Measurements from ENCODE around the gene MT1G.

MT1G gene

GRCh38 chr16:56618138-56618537 is 49.7 kb downstream of the MT1G start:
- Histone ChIP-seq H3K36me3 (ENCODE audit: control insufficient read depth in 2 of 2, insufficient read depth in 1 of 2, low read length in 2 of 2) (no peaks in the 10 kb centered on the region), H3K9me3 (ENCODE audit: control insufficient read depth, insufficient read depth, low read depth, low read length) (no peaks in the 10 kb centered on the region), H3K4me1 (ENCODE audit: control insufficient read depth, insufficient read depth, low read length) (no peaks in the 10 kb centered on the region), H3K27ac (ENCODE audit: extremely low read depth, low read depth, low read length) (no peak overlapping the region), H3K4me3 (ENCODE audit: low read depth, low read length) (no peak overlapping the region)
- TF ChIP-seq ZNF426 (tag by site-specific recombination; IDR thresholded peaks at IDR 0.05) (no peak), ZSCAN30 (tag by site-specific recombination; IDR thresholded peaks at IDR 0.05) (no peak), SETDB1 (IDR thresholded peaks at IDR 0.05; ENCODE audit: insufficient read length, low read length) (no peak), ZNF677 (tag by site-specific recombination; IDR thresholded peaks at IDR 0.05) (no peak), ZNF785 (tag by site-specific recombination; IDR thresholded peaks at IDR 0.05) (no peak), KLF16 (tag by site-specific recombination; IDR thresholded peaks at IDR 0.05) (no peak), ZBTB6 (tag by site-specific recombination; IDR thresholded peaks at IDR 0.05) (no peak), ZNF530 (tag by site-specific recombination; IDR thresholded peaks at IDR 0.05; ENCODE audit: low read depth) (no peak)
- ChIA-PET CTCF (interaction anchor here (0.6 kb wide), 1 partner anchor 8 kb away, joined by 4 read pairs; no protein-coding TSS in a partner anchor), POLR2A (interaction anchor here (1.4 kb wide), 1 partner anchor 9 kb away, joined by 3 read pairs; no protein-coding TSS in a partner anchor)

- Histone ChIP-seq H3K27ac (ENCODE audit: extremely low read depth, low read depth, low read length) (no peak overlapping the region), H3K9me3 (ENCODE audit: control insufficient read depth, insufficient read depth, low read depth, low read length) (no peaks in the 10 kb centered on the region), H3K4me3 (ENCODE audit: low read depth, low read length) (no peak overlapping the region), H3K36me3 (ENCODE audit: control insufficient read depth in 2 of 2, insufficient read depth in 1 of 2, low read length in 2 of 2) (no peaks in the 10 kb centered on the region), H3K4me1 (ENCODE audit: control insufficient read depth, insufficient read depth, low read length) (no peaks in the 10 kb centered on the region)
- ChIA-PET CTCF (interaction anchor here (0.5 to 0.6 kb wide), 2 partner anchors 9 to 51 kb away, joined by 3 to 4 read pairs; no protein-coding TSS in a partner anchor), POLR2A (interaction anchor here (1.4 kb wide), 1 partner anchor 8 kb away, joined by 3 read pairs; no protein-coding TSS in a partner anchor)
- TF ChIP-seq ZNF311 (tag by site-specific recombination; IDR thresholded peaks at IDR 0.05; ENCODE audit: borderline replicate concordance) (no peak), ZNF146 (tag by site-specific recombination; IDR thresholded peaks at IDR 0.05) (no peak), ZNF16 (tag by site-specific recombination; IDR thresholded peaks at IDR 0.05; ENCODE audit: low read depth) (no peak), ZBTB1 (tag by site-specific recombination; IDR thresholded peaks at IDR 0.05) (no peak), ZNF560 (tag by site-specific recombination; IDR thresholded peaks at IDR 0.05; ENCODE audit: borderline replicate concordance) (no peak), ZNF777 (tag by site-specific recombination; IDR thresholded peaks at IDR 0.05; ENCODE audit: borderline replicate concordance) (no peak), ZNF184 (tag by site-specific recombination; IDR thresholded peaks at IDR 0.05) (no peak), ZNF692 (tag by site-specific recombination; IDR thresholded peaks at IDR 0.05) (no peak), ZNF707 (tag by site-specific recombination; IDR thresholded peaks at IDR 0.05) (no peak), ZNF214 (tag by site-specific recombination; IDR thresholded peaks at IDR 0.05; ENCODE audit: borderline replicate concordance) (no peak), ZNF132 (tag by site-specific recombination; IDR thresholded peaks at IDR 0.05; ENCODE audit: borderline replicate concordance) (no peak), ZNF791 (tag by site-specific recombination; IDR thresholded peaks at IDR 0.05) (no peak), KLF7 (tag by site-specific recombination; IDR thresholded peaks at IDR 0.05; ENCODE audit: borderline replicate concordance) (no peak)
These were observed 50.4 kb downstream of the MT1G start for GRCh38 chr16:56617212-56618085.
